ENCODE results near the gene SSR3. TPM values are rescaled to one million over a fixed set of nuclear protein-coding genes. Genes with fewer than 3 reads are reported as not detected.

Gene SSR3
- total RNA-seq, 1 donor from 2014 or later: 245 TPM

DNA sequence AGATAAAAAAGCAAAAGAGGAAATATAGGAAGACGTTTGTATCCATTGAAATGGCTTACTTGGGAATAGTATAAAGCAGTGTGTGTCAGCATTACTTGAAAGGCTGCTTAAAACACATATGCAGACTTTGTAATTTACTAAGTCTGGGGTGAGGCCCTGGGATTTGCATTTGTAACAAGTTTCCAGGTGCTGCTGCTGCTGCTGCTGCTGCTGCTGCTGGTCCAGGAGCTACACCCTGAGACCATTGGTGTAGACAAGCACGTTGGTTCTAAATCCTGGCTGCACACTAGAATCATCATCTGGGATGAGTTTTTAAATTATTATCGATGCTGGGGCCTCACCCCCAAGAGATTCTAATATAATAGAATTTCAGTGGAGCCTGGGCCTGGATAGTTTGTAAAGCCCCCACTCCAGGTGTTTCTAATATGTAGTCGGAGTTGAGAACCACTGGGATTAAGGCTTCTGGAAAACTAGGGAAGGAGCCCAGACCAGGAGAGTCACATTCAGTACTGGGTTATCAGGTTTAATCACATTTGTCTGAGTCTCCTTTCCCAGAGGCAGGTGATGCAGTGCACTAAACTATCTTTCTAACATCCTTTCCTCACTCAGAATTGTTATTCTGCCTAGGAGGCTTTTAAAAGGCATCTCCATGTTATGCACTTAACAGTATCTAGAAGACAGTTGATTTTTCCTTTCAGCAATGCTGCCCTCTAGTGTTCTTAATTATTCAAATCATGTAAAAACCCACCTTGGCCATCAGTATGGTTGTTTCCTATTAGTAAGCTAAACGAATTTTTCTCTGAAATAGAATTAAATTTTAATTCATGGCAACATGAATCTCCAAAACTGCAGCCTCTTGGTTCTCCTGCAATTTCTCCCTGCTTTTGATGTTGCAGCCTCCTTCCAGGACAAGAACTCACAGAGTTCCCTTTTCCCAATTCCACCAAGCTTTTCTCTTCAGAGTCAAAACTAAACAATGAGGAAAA lies 45.4 kb downstream of the SSR3 start:
- no peak overlapping the region for H3K4me3 ChIP-seq (ENCODE audit: low read depth, low read length)
- DNase-seq (ENCODE audit: low read depth) (peak; percentile 57), FAIRE-seq (no peak)
- no peaks in the 10 kb centered on the region for H3K36me3 ChIP-seq (ENCODE audit: control insufficient read depth, insufficient read depth, low read length)
- TF ChIP-seq, protein P1, sequence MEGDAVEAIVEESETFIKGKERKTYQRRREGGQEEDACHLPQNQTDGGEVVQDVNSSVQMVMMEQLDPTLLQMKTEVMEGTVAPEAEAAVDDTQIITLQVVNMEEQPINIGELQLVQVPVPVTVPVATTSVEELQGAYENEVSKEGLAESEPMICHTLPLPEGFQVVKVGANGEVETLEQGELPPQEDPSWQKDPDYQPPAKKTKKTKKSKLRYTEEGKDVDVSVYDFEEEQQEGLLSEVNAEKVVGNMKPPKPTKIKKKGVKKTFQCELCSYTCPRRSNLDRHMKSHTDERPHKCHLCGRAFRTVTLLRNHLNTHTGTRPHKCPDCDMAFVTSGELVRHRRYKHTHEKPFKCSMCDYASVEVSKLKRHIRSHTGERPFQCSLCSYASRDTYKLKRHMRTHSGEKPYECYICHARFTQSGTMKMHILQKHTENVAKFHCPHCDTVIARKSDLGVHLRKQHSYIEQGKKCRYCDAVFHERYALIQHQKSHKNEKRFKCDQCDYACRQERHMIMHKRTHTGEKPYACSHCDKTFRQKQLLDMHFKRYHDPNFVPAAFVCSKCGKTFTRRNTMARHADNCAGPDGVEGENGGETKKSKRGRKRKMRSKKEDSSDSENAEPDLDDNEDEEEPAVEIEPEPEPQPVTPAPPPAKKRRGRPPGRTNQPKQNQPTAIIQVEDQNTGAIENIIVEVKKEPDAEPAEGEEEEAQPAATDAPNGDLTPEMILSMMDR (IDR thresholded peaks at IDR 0.05; ENCODE audit: insufficient read depth, low read length, severe bottlenecking): peak; percentile 41
- H3K27me3 ChIP-seq (ENCODE audit: control insufficient read depth, insufficient read depth, low read length): no peaks in the 10 kb centered on the region

GRCh38 chr3:156507285-156507684 lies 47.6 kb downstream of the SSR3 start:
- H3K4me3 ChIP-seq (ENCODE audit: low read depth, low read length): no peak overlapping the region
- TF ChIP-seq, protein P1 (IDR thresholded peaks at IDR 0.05; ENCODE audit: insufficient read depth, low read length, severe bottlenecking): no peak
- no peak for FAIRE-seq
- H3K27me3 ChIP-seq (ENCODE audit: control insufficient read depth, insufficient read depth, low read length): no peaks in the 10 kb centered on the region
- peak; percentile 61 for DNase-seq (ENCODE audit: low read depth)
- no peaks in the 10 kb centered on the region for H3K36me3 ChIP-seq (ENCODE audit: control insufficient read depth, insufficient read depth, low read length)

- peaks cover 2% of the 10 kb centered on the region for H3K27me3 ChIP-seq (ENCODE audit: control insufficient read depth, insufficient read depth, low read length)
- TF ChIP-seq, protein P1 (IDR thresholded peaks at IDR 0.05; ENCODE audit: insufficient read depth, low read length, severe bottlenecking): no peak
- H3K4me3 ChIP-seq (ENCODE audit: low read depth, low read length): no peak overlapping the region
- no peak for FAIRE-seq
- DNase-seq (ENCODE audit: low read depth): no peak
- no peaks in the 10 kb centered on the region for H3K36me3 ChIP-seq (ENCODE audit: control insufficient read depth, insufficient read depth, low read length)
These were observed 56.6 kb downstream of the SSR3 start for GRCh38 chr3:156498307-156498706.

DNA sequence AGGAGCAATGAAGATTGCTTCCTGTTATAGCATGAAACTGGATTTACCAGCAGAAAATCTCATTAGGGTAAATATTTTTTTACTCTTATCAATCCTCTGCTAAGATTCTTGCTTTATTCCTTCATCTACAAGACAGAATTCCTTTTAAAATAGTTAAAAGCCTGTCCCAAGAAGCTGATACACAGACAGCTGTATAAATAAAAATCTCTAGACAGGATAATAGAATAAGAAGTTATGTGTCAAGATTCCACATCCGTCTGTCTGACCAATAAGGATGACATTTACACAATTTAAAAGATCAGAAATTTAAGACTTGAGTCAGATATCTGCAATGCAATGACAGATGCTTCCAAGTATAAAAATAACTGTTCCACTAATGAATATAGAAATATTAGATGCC lies 57.6 kb downstream of the SSR3 start:
- Histone ChIP-seq H3K36me3 (ENCODE audit: control insufficient read depth, insufficient read depth, low read length) (no peaks in the 10 kb centered on the region), H3K27me3 (ENCODE audit: control insufficient read depth, insufficient read depth, low read length) (peaks cover 2% of the 10 kb centered on the region), H3K4me3 (ENCODE audit: low read depth, low read length) (no peak overlapping the region)
- no peak for DNase-seq (ENCODE audit: low read depth)
- TF ChIP-seq, protein P1 (IDR thresholded peaks at IDR 0.05; ENCODE audit: insufficient read depth, low read length, severe bottlenecking): no peak
- no peak for FAIRE-seq

DNA sequence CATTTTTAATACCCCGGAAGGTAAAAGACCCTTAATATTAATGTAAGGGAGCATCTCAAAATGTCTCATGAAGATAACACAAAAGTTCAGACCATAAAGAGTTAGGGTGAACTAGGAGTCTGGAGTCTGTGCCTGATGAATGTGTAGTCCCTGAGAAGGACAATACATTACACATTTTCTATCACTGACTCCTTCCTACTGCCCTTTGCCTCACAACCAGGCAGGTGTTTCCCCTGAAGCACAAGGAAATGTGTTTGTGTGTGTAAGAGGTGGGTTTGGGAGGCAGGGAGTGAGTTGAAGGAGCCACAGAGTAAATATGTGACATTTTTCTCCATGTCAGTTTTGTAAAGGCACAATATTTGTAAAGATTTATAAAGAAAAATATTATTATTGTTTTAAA lies 59.1 kb downstream of the SSR3 start:
- Histone ChIP-seq H3K4me3 (ENCODE audit: low read depth, low read length) (no peak overlapping the region), H3K36me3 (ENCODE audit: control insufficient read depth, insufficient read depth, low read length) (no peaks in the 10 kb centered on the region), H3K27me3 (ENCODE audit: control insufficient read depth, insufficient read depth, low read length) (peaks cover 2% of the 10 kb centered on the region)
- DNase-seq (ENCODE audit: low read depth) (no peak), FAIRE-seq (no peak)
- TF ChIP-seq, protein P1 (IDR thresholded peaks at IDR 0.05; ENCODE audit: insufficient read depth, low read length, severe bottlenecking): no peak

All from bronchial epithelial cell (primary cell).